ENCODE measurements around the gene GJA3.
"Not testable (repeated sequence)": the region's sequence is repeated elsewhere in the genome, so short reads cannot be mapped to it uniquely, and the experiment has no call there.

Gene GJA3

GRCh38 chr13:20181188-20181587 is 20.3 kb upstream of the GJA3 start:
- no peak for DNase-seq

DNA sequence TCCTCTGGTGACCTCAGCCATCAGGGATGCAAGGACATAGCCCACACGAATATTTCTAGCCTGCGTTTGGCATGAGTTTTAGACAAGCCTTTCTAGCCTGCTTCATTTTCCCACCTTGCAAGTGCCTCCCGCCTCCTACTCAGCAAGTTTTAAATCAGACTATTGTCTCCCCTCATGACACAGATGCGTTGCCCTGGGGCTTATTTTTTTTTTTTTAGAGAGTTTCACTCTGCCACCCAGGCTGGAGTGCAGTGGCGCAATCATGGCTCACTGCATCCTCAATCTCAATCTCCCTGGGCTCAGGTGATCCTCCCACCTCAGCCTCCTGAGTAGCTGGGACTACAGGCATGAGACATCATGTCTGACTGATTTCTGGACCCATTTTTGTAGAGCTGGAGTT is 17.3 kb upstream of the GJA3 start:
- DNase-seq = no peak

- DNase-seq = no peak
These were observed 16.4 kb upstream of the GJA3 start for GRCh38 chr13:20177049-20177831.

GRCh38 chr13:20175907-20176652 is 15.2 kb upstream of the GJA3 start:
- no peak for DNase-seq

DNA sequence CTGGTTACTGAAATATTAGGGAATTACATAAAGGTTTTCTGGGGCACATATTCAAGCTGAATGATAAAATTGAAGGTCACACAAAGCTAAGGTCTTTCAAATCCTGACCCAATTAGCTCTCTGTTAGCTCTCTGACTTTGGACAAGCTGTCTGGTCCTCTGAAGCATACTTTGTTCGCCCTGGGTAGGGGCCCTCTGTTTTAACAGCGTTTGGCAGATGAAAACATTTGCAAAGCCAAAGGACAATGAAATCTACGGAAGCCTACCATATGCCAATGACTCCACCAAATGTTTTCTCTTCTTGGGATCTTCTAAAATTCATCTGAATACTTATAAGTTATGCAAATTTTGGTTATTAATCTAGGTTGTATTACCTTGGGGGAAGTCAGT is 14.5 kb upstream of the GJA3 start:
- DNase-seq = no peak

GRCh38 chr13:20174656-20175405 is 14.0 kb upstream of the GJA3 start:
- DNase-seq = peak; percentile 82

- DNase-seq = no peak
These were observed 12.4 kb upstream of the GJA3 start for GRCh38 chr13:20173116-20173746.

- no peak for DNase-seq
These were observed 10.5 kb upstream of the GJA3 start for GRCh38 chr13:20171364-20171763.

DNA sequence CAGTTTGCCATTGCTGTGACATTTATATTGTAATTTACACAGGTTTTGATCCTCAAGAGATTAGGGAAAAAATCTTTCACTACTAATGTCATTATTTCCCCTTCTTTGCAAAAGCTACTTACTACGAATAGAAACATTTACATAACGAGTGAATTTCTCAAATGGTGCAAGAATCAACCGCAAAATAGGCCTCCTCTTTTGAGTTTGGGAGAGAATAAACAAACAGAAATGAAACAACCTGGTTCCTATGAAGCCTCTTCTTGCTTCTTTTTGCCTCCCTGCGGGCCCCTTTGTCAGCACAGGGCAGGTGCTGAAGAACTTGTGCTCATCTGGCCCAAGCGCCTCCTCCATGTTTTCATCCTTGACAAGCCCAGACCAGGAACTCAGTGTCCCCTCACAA is 10.1 kb upstream of the GJA3 start:
- no peak for DNase-seq

- DNase-seq = no peak
These were observed 7.5 kb upstream of the GJA3 start for GRCh38 chr13:20168396-20168795.

GRCh38 chr13:20165417-20166257 is 4.8 kb upstream of the GJA3 start:
- DNase-seq = no peak

- DNase-seq = no peak
These were observed 1.1 kb upstream of the GJA3 start for GRCh38 chr13:20161951-20162300.

GRCh38 chr13:20161275-20161950 is 561 bp upstream of the GJA3 start:
- peak; percentile 4 for DNase-seq

GRCh38 chr13:20159646-20160305 is 1.1 kb downstream of the GJA3 start:
- no peak for DNase-seq

- no peak for DNase-seq
These were observed 3.6 kb downstream of the GJA3 start for GRCh38 chr13:20157151-20157796.

- DNase-seq = no peak
These were observed 4.2 kb downstream of the GJA3 start for GRCh38 chr13:20156702-20157101.

DNA sequence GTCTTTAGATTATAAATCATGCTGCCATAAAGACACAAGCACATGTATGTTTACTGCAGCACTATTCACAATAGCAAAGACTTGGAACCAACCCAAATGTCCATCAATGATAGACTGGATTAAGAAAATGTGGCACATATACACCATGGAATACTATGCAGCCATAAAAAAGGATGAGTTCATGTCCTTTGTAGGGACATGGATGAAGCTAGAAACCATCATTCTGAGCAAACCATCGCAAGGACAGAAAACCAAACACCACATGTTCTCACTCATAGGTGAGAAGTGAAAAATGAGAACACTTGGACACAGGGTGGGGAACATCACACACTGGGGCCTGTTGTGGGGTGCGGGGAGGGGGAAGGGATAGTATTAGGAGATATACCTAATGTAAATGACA is 7.6 kb downstream of the GJA3 start:
- not testable (repeated sequence) for DNase-seq

GRCh38 chr13:20151612-20152011 is 9.2 kb downstream of the GJA3 start:
- no peak for DNase-seq

DNA sequence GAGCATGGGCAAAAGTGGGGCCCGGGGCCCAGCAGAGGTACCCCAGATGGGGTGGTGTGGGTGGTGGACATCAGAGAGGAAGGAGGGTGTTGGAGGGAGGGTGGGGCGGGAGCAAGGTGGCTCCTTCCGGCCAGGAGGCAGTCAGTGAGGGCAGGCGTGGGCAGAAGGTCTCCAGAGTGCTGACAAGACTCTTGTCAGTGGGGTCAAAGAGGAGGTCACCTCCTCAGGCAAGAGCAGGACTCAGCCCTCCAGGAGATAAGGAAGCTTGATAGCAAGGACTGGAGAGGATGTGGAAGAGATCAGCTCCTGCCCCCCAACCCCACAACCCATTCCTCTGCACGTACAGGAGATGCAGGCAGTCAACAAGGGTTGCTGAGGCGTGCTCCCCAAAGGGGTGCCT is 9.8 kb downstream of the GJA3 start:
- DNase-seq = no peak

GRCh38 chr13:20150561-20150960 is 10.3 kb downstream of the GJA3 start:
- no peak for DNase-seq

DNA sequence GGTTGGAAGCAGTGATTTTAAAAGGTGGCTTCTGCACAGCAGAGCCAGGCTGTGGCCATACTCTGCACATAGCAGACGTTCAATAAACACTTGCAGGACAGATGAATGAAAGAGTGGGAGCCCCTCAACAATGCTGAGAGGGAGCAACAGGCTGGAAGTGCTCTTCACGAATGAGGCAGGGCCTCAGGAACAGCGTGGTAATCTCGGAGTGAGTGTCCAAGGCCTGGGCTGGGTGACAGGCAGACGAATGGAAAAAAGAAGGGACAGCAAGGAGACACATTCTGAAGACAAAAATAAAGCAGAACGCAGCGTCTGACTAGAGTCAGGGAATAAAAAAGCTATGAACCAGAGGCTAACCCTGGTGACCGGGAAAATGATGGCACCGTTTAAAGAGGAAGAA is 11.1 kb downstream of the GJA3 start:
- DNase-seq = no peak

All from RPMI8226 (cell line).